Effector CD8-positive, alpha-beta T cell (primary cell): ENCODE results near the gene DROSHA.
"Not testable (repeated sequence)": the region's sequence is repeated elsewhere in the genome, so short reads cannot be mapped to it uniquely, and the experiment has no call there.

ENCODE experiments used
- DNase-seq: peaks from one replicate; lab custom pipeline; 2025; lab: John Stamatoyannopoulos, UW

The DROSHA gene

DNA sequence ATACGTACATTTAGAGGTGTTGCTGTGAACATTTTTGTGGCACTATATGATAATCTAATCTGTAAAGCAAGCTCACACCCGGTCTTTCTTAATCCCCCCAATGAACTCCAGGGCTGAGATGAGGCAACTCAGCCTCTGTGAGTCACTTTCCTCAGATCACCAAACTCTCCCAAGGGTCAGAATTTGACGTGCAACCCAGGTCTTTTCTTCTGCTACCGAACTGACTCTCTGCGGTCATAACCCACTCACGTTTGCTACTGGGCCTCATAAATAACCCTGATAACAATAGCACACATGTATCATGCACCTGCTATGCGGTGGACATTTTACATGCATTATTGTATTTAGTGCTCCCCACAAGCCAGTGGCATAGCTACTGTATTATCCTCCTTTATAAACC is 153.1 kb downstream of the DROSHA start:
- no peak for DNase-seq

DNA sequence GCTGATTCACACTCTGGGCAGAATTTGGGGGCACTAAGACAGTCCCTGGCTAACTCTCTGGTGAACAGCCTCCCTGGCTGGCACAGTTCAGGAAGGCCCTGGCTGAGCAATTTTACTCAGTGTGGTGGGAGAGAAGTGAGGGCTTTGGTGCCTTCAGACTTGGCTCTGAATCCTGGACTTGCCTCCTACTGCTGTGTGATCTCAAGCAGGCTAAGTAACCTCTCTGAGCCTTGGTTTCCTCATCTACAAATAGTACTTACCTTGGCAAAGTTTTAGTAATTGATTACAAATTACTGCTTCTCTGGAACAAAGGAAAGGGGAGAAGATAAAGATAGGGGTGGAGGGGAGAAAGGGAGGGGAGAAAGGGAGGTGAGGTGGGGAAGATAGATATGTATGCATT is 153.8 kb downstream of the DROSHA start:
- no peak for DNase-seq

DNA sequence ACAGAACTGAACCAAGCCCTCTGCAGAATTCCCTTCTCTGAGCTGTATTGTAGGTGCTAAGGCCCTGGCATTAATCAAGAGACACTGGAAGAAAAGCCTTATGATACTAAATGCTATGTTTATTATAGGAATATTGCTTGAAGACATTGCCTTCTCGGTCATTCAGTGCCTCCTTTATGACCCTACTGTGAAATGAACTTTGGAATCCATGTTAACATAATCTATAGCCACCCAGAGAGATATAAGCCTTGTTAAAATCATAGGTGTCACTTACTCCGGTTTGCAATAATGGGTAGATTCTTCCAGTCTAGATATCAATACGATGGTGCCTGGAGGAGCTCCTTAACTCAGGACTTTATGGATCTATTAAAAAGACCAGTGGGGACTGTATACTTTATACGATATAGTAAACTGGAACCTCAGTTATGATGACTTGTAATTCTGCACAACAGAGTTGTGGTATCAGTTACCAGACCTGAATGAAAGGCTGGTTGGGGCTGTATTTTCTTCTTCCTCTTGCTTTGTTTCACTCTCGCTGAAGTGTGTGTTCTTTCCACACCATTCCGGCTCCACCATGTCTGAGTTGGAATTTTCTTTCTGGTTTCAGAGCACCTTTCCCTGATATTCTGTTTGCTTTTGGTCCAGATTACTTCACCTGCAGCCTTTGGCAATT is 154.5 kb downstream of the DROSHA start:
- no peak for DNase-seq

DNA sequence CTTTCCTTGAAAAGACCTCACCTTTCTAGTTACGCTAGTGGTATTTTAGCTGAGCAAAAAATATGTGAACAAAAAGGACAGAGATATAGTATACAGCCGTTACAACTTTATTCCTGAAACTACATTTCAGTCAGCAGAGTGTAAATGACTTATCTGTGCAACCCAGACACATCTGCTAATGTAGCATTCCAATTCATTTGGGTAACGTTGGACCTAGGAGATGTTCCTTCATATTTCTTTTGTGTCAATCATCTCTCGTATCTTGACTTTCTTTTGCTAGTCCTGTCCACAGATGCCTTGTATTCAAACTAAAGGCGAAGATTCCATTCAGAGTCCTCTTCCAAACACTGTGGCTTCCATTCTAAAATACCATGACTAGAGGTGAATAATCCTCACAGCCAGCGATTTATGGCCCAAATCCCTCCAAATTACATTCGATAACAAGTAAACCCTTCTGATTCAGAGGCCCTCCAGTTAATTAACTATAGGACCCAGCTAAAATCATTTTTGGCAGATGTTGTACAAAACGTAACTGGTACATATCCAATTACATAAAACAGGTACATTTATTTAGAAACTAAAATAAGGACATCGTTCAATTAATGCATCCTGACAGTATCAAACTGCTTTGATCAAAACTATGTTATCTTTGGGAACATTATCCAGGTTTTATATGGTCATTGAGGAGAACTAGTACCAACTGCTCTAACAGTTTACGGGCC is 155.7 kb downstream of the DROSHA start:
- DNase-seq, result no peak

DNA sequence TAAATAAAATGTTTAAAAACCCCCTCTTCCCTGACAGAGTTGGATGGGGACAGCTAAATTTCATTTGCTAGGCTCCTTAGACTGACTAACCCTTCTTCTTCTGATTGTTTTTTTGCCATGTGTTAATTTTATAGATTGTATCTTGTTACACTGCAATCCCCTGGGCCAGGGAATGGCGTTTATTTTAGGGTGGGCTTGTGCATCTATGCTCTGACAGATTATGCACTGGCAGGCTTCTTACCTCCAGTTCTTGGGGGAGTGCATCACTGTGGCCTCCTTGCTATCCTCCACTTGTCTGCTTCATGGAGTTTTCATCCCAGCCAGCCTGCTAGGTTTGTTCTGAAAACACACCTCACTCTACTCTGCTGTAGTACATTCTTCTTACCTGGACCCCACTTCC is 159.8 kb downstream of the DROSHA start:
- DNase-seq, result no peak

DNA sequence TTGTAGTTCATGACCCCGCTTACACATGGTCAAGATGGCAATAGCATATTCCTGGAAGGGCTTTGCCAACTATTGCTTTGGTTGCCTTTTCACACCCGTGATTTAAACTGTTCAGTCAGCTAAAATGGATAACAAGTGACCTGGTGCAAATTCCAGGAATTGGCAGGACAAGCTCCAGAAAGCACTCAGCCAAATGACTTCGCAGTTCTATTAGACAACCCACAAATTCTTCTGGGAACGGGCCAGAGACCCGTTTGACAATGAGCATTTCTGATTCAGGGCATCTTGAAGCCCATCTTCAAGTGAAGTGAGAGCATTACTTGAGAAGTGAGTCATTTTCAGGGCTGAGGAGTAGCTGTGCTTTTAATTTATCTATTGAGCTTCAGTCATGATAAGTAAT is 165.0 kb downstream of the DROSHA start:
- no peak for DNase-seq

DNA sequence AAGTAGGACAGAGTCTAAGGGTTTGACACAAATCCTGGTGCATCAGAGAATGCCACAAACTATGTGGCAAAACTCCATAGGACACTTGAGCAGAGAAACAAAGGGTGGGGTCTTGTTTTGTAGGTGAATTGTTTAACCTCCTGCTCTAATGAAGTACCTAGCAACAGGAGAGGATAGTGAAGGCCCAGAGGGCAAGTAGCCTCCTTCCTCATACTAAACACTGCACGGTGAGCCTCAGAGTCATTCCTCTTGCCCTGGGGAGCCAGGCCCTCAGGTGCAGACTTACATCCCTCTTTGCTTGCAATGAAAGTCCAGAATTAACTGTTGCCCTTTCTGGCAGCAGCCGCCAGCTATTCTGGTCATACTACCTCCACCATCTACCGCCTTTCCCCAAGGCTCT is 166.1 kb downstream of the DROSHA start:
- DNase-seq, result no peak

DNA sequence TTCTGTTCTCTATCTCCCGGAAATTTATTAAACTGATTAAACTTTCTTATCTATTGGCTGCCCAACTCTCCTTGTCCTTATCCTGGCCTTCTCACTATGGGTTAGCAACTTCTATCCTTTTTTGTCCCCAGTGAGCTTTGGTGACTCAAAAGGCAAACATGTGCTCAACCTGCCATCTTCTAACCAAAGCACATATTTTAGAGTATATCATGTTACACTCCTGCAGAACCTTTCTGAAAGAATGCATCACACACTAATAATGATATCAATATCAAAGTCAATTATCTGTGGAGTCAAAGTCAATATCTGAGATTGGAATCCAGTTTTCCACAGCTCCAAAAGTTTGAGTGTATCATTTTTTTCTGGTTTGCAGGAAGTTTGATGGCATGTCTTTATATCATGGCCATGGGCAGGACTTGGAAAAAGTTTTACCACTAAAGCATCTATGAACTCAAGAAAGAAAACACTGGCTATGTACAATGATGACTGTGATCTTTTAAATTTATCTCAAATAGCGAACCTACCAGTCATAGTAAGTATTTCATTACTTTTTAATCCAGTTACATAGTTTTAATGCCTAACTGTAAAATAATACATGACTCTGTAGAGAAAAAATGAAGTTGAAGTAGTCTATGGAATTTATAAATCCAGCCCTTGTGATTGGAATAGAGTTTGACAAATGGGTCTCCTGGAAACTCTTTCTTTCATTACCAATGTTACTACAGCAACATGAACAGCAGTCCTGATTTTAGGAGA is 166.8 kb downstream of the DROSHA start:
- no peak for DNase-seq

DNA sequence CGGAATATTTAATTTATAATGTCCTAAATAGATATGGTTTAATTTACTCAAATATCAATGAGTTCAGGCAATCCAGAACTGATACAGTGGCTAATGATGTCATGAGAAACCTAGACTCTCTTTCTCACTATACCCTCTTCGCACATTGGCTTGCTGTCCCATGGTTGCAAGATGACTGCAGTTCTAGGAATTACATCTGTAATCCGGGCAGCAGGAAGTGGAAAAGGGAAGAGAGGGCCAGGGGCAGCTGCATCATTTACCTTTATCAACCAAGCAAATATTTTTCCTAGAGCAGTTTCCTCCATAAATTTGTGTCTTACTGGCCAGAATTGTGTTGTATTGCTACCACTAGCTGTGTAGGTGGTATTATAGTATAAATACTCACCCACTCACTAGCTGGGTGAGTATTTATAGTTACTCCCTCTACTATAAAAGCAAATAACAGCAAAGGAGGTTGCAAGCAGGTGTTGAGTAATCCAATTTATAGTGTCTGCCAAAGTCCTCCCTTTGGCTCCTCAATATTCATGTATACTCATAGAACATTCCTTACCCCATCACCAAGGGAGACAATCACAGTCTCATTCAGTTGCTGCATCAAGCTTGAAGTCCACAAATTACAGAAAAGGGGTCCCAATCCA is 168.8 kb downstream of the DROSHA start:
- DNase-seq, result no peak

DNA sequence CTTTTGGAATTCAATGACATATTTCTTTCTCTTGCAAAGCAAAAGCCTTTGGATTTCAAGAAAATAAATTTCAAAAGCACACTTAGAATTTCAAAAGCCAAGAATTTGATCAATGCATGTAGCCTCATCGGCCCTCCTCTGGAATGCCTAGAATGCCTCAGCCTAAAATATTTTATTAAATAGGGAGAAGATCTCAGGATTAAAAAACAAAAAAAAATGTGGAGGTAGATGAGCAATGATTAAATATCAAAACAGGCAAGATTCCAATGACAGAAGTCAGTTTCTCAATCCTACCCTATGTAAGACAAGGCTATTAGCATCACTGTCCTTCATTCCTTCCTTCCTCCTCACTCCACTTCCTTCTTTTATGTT is 169.4 kb downstream of the DROSHA start:
- no peak for DNase-seq

DNA sequence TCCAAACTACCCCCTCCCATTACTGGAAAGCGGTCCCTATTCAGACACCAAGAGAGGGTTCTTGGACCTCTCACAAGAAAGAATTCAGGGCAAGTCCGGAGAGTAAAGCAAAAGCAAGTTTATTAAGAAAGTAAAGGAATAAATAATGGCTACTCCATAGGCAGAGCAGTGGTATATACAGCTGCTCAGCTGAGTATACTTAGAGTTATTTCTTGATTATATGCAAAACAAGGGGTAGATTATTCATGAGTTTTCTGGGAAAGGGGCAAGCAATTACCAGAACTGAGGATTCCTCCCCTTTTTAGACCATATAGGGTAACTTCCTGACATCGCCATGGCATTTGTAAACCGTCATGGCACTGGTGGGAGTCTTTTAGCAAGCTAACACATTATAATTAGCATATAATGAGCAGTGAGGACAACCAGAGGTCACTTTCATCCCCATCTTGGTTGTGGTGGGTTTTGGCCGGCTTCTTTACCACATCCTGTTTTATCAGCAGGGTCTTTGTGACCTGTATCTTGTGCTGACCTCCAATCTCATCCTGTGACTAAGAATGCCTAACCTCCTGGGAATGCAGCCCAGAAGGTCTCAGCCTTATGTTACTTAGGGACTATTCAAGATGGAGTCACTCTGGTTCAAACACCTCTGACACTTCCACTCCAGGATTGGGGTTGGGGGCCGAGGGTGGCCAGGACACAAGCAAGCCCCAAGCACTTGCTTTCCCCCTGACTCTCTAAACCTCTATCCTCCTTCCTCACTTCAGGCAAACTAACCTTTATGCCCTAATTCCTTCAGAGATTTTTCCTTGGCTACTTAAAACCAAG is 170.0 kb downstream of the DROSHA start:
- DNase-seq, result not testable (repeated sequence)

DNA sequence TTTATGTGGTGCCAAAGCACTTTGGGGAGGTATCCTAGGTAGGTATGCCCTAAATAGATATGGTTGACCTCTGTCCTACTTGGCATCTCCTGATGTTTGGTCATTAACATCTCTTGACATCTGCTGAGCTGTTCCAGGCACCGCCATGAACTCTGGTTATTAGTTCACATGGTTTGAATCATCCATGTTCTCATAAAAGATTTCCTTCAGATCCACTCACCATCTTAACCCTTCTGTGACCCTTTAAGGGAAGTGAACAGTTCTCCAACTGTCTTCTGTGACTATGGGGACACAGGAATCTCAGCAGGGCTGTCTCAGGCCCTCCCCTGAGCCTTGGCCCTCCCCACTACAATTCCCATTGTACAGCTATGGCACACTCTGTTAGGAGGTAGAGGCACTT is 170.7 kb downstream of the DROSHA start:
- DNase-seq, result no peak

DNA sequence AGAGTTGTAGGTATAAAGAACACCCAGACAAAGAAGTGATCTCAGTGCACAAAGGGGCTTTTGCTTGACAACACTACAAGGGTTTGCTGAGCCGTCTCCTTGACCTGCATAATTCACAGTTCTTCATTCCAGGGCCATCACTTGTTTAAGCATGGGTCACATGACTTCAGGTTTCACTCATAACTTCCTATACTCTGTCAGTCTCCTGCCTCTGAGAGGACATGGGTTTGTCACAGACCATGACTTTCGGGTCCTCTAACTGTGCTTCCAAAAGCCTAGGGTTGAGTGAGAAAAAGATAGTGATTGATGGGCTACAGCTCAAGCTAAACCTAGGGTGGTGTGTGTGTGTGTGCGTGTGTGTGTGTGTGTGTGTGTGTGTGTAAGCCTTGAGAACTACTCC is 172.1 kb downstream of the DROSHA start:
- DNase-seq, result no peak

DNA sequence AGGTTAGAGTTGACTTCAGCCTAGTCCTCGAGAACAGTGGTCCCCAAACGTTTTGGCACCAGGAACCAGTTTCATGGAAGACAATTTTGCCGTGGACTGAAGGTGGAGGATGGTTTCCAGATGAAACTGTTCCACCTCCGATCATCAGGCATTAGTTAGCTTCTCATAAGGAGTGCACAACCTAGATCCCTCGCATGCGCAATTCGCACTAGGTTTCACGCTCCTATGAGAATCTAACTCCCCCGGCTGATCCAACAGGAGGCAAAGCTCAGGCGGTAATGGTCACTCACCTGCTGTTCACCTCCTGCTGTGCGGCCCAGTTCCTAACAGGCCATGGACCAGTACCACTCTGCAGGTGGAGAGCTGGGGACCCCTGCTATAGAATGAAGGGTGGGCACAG is 174.9 kb downstream of the DROSHA start:
- DNase-seq, result no peak

DNA sequence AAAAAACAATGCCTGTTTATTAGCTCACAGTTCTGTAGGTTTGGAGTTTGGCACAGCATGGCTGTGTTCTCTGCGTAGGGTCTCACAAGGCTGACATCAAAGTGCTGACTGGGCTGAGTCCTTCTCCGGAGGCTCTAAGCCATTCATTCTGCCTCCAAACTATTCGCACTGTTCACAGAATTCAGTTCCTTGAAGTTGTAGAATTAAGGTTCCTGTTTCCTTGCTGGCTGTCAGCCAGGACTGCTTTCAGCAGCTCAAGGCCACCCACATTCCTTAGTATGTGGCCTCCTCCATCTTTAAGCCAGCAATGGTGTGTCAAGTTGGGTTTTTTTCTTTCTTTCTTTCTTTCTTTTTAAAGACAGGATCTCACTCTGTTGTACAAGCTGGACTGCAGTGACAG is 176.6 kb downstream of the DROSHA start:
- no peak for DNase-seq
